CD4-positive, alpha-beta T cell treated with Interleukin-21 for 1 hour (primary cell): ENCODE data around the gene CYTH3.

Source experiments
- DNase-seq: peaks from one replicate; pipeline ENCODE4 v3.0.0-alpha.2; 2020

The CYTH3 gene

DNA sequence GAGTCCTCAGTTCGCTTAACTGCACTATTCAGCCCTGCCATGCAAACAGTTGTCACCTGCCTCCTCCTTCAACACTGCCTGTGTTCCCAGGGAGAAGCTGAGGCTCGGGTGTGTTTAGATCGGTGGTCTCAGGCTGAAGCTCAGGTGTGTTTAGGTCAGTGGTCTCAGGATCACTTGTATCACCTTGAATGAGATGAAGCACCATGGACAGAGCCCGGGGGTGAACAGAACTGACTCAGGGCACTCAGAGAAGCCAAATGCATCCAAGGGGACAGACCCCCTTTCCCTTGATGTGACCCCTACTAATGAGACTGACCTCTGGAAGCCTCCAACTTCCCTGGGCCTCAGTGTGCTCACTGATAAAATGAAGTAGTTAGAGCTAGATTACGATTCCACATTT lies 84.0 kb downstream of the CYTH3 start:
- no peak for DNase-seq

DNA sequence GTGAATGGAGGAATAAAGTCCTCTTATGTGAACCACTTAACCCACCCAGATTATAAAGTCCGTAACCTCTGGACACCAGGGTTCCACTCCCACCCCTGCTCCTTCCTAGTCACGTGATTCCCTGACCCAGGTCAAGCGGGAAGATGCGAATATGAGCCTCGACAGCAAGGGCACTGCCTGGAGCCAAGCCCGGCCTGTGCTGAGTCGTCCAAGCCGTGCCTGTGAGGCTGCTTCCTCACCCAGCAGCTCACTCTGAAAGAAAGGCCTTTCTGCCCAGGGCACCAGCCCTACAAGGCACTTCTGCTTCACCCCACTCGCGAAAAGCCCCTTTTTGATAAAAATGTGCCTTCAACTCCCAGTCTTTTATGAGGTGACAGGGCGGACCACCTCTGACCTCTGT lies 85.8 kb downstream of the CYTH3 start:
- no peak for DNase-seq

DNA sequence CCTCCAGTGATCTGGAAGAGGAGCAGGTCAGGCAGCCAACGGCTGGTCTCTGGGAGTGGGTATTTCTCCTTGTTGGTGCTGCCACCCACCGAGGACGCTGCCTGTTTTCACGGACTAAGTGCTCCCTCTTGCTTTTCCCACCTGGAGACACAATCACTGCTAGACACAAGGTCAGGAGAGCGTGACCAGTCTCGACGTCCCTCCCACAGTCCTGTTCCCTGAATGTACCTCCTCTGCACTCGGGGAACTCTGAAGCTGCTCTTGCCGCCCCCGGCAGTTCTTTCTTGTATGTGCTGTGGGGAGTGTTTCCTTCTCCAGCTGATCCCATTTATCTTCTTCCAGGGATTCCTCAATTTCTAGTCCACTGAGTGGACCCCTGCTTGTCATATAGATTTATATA lies 89.4 kb downstream of the CYTH3 start:
- no peak for DNase-seq

DNA sequence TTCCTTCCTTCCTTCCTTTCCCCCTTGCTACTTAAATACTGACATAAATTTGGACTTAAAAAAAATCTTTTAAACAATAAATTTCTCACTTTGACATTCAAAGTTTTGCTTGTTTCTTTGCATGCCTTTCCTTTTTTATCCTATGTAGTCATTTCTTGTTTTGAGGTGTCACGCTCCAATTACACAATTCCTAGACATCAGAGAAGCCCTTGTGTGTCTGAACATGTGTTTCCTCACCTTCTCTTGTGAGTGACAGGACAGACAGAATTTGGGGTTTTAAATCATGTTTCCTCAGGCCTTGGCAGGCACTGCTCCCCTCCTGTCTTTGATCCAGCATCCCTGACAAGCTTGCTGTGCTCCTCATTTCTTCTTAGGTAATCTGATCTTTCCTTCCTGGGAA lies 91.3 kb downstream of the CYTH3 start:
- no peak for DNase-seq

DNA sequence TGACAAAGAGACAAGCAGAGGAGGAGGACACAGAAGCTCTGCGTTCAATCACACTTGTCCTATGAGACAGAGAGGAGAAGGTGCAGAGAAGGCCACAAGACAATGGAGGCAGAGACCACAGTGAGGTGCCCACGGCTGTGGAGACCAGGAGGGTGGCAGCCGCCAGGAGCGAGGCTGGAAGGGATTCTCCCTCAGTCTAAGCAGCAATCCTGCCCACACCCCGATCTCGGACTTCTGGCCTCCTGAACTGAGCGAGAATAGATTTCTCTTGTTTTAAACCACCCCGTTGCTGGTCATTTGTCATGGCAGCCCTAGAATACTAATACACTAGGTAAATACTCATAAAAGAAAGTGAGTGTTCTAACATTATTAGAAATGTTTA lies 92.1 kb downstream of the CYTH3 start:
- DNase-seq: no peak

DNA sequence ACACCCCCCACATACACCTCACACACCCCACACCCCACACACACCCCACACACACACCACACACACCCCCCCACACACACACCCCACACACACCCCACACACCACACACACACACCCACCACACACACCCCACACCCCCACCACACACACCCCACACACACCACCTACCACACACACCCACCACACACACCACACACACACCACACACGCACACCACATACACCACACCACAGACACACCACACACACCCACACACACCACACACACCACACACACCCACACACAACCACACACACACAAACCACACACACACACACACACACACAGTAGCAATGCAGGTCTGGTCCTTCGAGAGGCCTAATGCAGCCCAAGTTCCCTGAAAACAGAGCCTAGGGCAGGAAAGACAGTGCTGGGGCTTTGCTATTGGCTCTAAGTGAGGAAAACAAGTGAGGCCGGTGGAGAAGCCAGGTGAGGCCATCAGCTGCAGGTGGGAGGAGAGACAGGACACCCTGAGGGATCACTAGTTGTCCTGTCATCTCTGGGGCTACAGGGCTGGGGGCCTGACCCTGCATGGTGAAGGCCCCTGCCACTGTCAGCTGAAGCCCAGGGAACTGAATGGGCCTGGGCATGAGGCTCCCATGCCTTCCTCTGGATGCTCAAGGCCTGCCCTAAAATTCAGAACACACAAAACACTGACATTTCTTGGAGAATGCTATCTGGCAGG lies 92.6 kb downstream of the CYTH3 start:
- DNase-seq: no peak

DNA sequence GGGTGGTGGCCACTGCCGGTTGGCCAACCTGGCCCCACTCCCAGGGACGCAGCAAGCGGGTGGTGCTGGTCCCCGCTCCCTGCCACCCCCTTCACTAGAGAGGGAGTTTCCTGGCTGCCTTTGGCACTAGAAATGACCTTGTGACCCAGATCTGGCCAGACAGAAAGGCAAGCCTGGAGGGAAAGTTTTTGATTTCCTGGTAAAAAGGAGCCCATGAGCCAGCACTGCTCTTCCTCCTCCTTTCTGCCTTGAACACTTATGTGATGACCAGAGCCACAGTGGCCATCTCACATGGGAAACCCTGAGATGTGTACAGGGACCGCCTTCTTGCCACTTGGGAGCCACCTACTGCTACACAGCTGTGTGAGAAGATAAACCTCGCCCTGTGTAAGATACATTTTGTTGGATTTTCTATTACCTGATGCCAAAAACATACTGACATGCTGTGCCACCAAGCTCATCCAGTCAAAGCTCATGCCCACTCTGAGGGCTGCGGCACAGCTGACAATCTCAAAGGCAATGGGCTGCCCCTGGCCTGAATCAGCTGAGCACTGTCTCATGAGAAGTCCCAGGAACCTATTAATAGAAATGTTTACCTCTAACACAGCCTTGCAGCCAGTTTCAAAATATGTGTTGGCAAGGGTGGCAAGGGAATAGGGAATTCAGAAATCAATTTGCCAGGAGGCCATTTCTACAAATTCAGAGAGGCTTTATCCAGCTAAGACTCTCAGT lies 94.0 kb downstream of the CYTH3 start:
- no peak for DNase-seq

DNA sequence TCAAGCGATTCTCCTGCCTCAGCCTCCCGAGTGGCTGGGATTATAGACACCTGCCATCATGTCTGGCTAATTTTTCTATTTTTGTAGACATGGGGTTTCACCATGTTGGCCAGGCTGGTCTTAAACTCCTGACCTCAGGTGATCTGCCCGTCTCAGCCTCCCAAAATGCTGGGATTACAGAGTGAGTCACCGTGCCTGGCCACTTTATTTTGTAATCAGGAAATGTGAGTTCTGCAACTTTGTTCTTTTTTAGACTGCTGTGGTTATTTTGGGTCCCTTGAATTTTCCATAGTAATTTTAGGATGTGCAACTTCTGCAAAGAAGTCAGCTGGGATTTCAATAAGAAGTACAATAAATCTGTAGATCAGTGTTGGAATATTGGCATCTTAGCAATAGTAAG lies 96.8 kb downstream of the CYTH3 start:
- no peak for DNase-seq

DNA sequence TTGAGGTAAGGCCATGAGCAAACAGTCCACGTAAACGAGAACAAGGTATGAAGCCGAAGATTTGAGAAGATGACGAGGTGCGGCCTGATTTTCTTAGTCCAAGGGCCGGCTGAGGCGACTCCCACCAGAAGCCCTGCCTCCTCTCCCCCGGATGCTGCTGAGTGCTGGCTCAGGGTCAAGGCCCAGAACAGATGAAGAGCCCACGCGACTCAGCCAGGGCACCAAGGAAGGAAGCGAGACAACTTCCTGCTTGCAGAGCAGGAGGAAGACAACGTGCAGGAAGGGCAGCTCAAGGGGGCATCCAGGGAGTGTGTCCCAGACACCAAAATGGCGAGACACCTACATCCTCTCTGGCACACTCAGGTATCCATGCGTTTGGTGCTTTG lies 99.5 kb downstream of the CYTH3 start:
- no peak for DNase-seq

DNA sequence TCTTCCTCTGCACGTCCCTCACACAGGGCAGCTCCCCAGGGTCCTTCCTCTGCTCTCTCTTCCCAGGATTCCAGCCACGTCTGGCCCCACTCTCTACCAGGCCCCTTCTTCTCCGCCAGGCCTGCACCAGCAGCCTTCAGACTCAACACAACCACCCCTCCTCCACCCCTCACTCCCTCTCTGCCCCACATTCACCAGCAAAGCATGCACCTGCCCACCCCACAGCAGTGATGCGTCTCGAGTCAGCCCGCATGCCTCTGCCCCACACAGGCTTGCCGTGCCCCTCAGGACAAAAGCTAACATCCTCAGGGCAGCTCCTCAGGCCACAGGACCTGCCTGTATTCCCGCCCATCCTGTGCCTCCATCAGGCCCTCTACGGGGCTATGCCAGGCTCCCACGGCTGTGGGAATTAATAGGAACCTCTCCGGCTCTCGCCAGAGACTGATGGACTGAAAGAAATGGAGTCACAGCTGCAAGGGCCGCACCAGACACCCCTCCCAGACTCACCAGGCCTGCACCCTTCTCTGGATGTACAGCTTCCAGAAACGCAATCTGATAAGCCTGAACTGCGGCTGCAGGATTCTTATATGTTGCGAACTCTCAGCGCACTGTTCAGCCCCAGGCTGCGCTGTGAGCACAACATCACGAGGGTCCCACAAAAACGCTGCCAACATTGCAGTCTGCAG lies 100.1 kb downstream of the CYTH3 start:
- DNase-seq: no peak

DNA sequence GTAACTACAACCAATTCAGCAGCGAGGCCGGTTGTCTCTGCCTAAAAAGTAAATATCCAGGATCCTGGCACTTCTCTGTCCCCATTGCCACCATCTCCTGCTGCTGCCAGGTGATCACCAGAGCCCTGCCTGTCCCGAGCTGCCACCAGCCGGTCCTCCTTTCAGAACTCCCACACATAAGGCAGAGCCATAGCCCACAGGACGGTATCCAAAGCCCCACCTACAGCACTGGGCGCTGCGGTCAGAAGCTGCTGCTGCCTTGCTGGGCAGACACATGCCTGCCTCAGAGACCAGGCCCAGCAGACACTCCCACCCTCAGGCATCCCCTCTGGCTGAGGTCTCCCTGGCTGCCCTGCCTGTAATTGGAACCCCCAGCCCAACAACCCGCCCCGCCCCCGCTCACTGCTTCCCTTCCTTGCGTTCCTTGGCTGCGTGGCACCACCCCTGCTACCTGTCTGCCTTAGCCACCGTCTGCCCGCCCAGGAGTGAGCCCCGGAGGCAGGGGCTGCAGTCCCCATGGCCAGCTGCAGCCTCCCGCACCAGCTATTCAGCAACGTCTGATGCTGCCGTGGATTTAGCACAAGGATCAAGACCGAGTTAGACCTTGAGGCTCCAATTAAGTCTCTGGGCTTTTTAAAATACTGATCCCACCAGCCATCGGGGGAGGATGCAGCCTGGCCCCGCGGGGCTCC lies 100.7 kb downstream of the CYTH3 start:
- DNase-seq: no peak

DNA sequence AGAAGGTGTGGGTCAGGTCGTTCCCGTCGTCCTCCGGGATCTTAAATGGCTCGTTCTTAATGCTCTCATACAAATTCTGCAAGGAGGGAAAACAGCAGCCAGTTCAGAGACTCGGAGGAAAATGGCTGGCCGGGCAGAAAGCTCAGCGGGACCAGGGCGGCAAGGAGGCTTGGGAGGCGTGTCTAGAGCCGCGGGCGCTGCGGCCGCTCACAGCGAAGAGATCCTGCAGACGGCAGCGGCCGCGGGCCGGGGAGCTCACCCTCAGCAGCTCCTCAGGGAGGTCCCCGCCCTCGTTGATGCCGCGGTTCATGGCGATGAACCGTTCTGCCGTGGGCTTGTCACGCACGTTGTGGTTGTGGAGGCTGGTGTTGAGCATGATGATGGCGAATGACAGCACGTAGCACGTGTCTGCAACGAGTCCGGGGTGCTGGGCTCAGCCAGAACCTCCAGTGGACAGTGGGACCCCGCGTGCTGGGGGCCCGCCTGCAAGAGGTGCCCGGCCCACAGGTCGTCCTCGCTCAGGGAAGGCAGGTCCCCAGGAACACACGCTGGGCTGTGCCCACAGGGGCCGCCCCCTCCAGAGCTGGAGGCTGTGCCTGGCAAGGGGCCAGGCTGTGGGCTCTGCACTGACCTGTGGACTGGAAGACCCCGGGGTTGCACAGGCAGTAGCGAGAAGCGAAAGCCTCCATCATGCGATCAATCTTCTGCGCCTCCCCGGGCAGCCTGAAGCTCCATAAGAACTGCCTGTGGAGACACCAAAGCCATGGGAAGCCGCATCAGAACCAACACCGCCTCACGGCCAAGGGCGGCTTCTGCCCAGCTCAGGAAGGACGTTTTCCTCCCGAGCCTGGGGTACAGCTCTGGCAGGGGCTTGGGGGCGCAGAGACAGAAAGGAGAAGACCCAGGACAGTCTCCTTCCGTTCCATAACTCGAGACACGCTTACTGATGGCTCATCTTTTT lies 101.6 kb downstream of the CYTH3 start:
- no peak for DNase-seq

DNA sequence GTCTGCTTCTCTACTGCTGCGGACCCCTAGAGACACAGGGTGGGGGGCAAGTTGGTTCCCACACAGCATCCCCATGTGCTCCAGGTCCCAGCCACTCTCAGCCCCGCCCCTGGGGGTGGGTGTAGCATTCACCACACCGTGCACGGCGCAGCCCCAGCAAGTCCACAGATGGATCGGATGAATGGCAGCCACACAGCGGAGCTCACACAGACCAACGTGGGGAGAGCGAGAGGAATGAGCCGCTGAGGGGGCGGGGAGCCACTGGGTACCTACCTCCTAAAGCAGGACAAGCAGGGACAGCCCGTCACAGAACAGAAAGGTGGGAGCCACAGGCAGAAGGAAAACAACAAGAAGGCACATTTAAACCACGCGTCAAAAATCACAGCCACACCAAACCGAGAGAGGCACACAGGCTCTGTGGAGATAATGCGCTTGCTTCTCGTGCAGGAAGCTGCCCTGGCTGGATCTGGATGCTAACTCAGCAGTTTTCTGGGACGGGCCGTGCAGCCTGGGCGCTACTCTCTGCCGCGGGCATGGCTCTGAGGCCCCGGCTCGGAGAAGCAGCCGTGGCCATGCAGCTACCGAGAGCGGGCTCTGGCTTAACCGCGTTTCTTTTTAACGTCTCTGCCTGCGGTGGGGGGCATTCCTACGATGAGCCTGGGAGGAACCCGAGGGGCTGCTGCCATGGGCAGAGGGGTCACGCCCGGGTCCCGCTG lies 102.5 kb downstream of the CYTH3 start:
- no peak for DNase-seq

DNA sequence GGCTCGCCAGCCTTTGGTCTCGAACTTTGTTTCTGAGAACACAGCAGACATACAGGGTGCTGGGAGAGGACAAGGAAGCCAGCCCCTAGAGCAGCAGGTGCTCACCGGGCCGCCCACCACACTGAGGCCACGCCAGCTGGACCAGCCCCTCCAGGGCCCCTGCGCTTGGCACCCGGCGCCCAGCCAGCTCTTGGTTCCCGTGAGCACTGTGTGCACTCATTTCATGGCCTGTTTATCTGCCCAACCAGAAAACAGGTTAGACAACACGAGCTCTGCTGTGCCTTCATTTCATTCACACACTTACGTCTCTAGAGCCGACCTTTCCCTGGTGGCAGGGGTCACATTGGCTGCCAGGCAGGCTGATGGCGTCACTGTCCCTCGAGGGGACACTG lies 104.0 kb downstream of the CYTH3 start:
- no peak for DNase-seq

DNA sequence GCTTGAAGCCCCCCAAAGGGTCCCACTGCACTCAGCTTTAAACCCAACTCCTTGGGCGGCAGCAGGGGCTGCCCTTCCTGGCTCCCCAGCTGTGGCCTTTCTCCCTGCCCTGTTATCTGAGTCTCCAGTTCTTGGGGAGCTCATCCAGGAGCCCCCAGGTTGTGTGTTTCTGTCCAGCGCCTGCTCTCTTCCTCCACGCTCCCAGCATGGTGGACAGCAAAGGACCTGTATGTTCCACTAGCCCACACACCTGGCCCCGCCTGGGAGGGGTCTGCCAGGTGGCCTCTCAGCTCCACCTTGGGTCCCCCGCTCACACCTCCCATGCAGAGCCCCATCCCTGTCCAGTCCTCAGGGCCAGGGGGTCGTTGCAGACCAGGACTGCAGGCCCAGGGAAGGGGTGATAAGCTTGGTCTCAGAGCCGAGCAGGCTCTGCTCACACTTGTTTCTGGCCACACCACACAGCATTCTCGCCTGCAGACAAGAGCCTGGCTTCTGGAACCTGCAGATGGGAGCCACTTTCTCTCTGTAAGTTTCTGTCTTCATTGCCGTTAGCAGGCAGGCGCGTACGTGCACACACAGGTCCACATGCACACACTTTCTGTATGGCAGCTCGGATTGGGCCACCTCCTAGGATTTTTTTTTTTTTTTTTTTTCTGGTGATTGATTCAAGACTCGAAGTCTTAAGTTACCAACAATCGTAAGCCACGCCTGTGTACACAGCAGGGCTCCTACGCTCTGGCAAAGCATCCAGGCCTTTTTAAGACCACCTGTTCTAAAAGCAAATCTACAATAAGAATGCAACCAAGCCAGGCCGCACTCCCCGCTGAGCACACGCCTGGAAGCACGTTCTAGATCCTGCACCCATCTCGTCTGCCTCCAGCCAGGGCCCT lies 104.6 kb downstream of the CYTH3 start:
- DNase-seq: no peak

DNA sequence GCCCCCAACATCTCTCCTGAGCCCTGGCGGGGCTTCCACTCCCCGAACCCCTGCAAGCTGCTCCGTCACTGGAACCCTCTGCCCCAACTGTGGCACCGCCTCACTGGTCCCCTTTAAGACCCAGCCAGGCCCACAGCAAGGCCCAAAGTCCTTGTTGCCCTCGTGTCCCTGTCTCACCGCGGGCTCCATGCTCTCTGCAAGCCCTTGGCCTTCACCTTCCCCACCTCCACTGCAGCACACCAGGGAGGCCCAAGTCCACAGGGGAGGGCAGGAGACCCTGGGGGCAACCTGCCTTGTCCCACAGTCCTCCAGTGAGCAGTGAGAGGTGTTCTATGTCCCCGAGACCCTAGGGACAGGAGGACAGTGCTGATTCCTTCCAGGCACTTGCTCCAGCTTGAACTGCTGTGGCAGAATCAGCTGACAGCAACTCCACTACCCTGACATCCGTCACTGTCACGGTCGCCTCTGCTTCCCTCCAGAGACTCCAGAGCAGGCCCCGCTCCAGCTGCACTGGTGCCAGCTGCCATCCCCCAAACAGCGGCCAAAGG lies 105.3 kb downstream of the CYTH3 start:
- no peak for DNase-seq

DNA sequence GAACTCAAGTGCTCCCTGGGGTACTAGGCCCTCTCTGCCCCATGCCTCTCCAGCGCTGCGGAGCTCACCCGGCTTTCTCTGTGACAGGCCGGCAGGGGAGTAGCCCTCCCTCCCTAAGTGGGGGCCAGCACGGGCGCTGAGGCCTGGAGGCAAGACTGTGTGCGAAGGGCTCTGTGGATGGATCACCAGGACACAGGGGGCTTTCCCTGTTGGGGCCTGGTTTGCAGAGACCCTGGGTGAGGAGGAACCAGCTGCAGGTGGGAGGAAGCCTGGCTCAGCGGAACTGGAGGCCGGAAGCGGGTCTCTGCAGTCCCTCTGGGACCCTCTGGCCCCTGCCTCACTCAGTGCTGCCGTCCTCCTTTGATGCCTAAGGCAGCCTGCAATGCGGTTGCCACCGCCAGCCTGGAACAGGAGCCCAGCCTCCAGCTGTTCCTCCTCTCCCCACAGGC lies 106.0 kb downstream of the CYTH3 start:
- no peak for DNase-seq

DNA sequence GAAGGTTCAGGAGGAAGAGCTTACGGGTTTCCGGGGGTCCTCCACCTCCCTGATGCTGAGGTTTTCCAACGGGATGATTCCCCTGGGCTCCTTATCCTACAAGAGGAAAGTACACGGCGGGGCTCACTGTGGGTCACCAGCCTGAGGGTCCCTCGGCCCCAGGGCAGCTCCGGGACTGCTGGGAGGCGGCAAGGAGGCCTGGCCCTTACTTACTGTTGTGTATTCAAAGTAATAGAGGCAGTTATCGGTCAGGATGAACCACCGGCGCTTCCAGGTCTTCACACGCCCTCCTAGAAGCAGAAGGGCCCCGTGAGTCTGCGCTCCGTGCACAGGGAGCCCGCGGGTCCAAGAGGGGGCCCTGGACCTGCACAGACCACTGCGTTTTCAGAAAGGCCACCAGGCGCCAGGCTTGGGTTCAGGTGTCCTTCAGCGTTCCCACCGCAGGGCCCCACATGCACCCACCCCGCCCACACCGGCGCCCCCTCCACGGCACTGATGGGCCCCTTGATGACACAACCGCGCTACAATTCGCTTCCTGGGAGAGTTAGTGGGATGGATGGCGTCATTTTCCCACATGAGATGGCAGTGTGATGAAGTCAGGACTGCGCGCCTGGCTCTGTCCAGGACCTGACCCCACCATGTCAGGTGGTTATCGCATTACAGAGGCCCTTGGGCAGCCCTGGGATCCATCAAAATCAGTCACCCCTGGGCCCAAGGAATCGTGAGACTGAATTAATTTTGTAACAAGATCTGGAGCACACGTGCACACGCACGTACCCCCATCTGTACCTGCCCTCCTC lies 106.7 kb downstream of the CYTH3 start:
- no peak for DNase-seq

DNA sequence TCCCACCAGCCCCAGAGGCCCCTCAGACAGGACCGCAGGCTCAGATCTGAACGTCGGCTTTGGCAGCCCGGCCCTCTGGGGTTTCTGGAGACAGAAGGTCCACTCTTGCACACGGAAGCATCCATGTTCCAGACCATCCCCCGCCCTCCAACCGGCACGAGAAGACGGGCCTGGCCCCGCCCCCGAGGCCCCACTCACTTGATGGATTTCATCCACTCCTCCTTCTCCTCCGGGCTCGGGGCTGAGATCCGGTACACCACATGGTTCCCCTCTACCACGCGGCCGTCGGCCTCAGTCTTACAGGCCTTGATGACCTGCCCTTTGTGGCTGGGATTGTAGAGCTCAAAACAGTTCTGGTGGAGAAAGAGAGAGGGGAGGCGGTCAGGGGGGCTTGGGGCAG lies 107.3 kb downstream of the CYTH3 start:
- DNase-seq: no peak
